Hematopoietic multipotent progenitor cell treated with erythropoietin and hydrocortisone succinate and interleukin-3 and kit ligand, for 15 days (in vitro differentiated cells): ENCODE data around the gene CHRNA7.

Source experiments
- DNase-seq: peaks from one replicate; pipeline ENCODE4 v3.0.0-alpha.2; 2015; ENCODE audit warnings: low spot score

CHRNA7 gene

DNA sequence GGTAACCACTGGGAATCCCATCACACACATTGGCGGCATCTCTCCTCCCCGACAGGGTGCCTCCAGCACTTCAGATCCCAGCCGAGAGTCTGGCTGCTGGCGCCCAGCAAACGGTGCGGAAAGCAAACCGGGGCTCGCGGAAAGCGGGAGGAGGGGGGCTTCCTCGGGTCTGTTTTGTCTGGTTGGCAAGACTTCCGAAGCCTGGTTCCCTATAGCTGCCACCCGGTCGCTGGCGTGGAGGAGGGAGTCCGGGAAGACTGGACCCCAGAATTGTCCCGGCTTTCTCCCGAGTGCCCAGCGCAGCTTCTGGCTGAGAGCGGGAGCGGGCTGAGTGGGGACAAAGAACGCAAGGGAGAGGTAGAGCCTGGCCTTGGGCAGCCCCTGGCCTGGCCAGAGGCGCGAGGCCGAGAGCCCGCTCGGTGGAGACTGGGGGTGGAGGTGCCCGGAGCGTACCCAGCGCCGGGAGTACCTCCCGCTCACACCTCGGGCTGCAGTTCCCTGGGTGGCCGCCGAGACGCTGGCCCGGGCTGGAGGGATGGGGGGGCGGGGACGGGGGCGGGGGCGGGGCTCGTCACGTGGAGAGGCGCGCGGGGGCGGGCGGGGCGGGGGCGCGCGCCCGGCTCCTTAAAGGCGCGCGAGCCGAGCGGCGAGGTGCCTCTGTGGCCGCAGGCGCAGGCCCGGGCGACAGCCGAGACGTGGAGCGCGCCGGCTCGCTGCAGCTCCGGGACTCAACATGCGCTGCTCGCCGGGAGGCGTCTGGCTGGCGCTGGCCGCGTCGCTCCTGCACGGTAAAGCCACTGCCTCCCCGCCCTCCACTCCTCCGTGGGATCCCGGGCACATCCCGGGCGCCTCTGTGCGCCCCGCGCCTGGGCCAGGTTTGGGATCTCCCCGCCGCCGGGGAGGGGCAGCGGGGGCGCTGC lies at the start of gene CHRNA7:
Gene CHRNA7, plus strand, starts transcription at position 654 of the 920 bp plus-strand sequence. Its CDS starts 80 bp downstream, at position 734.
- no peak for DNase-seq

DNA sequence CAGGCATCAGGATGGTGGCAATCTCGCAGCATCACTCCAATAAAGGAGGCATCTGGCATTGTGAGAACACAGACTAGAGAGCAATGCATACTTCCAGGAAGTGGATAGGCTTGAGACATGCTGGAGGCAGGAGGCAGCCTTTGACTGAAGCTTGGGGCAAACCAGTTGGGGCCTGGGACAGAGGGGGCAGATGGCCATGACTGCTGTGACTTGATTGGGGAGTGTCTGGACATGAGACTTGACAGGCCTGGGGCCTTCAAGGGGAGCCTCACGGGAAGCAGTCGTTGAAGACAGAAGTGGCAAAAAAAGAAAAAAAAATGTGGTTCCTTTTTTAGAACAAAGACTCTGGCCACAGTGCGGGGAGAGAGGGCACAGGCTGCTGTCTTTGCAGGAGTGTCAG lies 44.7 kb upstream of the CHRNA7 start:
- DNase-seq, result no peak

DNA sequence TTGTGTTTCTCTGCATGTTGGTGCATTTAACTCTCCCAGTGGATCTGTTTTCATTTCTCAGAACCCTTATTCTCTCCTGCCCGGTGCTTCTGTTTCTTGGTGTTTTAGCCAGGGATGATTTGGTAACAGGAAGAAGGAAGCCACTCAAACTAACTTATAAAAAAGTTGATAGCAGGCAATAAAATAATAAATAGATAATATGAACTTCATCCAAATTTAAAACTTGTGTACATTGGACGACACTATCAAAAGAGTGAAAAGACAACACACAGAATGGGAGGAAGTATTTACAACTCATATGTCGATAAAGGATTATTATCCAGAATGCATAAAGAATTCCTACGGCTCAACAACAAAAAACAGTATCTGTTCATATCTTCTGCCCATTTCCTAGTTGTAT lies 37.3 kb upstream of the CHRNA7 start:
- no peak for DNase-seq

DNA sequence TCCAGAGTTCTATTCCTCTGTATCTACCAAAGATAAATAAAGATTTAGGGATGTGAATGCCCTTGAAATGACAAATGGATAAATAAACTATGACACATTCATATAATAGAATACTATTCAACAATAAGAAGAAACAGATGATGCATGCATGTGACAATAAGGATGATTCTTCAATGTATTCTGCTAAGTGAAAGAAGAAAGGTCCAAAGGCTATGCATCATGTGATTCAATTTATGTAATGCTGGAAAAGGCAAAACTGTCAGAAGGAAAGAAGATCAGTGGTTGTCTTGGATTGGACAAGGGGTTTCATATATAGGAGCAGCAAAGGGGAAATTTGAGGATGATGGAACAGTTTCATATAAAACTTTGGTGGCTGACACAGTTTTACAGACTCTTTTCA lies 32.6 kb upstream of the CHRNA7 start:
- DNase-seq, result no peak

DNA sequence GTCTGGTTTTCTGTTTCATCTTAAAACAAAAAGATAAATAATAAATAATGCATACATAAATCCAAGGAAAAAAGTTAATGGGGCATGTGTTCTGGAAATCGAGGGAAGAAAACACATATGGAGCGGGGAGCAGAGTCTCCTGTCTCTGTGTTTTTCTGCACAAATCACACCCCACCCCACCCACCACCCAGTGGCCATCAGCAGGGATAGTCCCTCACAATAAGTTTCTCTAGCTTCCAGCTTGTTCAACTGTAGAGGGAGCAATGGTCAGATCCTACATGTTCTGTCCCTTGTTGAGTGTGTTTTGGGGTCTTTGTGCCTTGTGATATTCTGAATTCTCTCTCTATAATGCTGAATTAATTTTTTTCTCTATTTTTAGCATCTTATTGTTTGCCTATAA lies 26.8 kb upstream of the CHRNA7 start:
- DNase-seq, result no peak

DNA sequence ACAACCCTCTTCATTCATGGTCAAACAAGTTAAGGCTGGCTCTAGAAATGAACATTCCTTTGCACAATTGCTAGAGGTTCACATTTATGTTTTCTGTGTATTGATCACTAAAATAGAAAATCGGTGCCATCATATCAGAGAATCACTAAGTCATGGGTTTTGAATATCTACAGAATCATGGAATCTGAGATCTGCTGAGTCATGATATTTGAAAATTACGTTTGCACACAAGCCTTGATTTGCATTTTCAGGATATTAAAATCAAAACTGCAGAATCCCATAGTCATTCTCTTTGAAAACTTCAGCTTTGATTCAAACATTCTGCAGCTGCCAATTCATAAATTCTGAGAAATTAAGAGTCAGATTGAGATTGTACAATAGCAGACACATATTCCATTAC lies 26.1 kb upstream of the CHRNA7 start:
- no peak for DNase-seq

DNA sequence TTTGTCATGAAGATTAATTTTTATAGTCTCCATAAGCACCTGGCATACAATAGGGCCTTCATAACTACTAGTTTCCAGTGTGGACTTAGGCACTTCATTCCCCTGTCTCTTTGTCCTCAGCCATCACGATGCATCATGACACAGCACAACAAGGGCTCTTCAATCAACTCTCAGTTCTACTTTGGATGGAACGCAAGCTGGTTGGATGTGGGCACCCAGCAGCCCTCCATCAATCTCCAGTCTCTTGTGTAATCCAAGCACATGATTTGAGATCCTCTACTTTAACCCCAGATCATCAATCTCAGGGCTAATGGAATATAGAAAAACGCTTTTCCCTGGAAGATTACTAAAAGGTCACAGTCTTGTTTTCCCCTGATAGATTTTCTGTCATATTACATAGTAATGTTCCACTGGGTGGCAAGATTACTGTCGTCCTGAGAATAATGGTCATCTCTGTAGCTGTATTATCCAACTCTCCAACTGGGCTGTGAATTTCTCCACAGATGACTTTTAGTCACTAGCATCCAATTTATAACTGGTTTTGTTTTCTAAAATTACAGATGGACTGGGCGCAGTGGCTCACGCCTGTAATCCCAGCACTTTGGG lies 22.9 kb upstream of the CHRNA7 start:
- DNase-seq, result no peak

DNA sequence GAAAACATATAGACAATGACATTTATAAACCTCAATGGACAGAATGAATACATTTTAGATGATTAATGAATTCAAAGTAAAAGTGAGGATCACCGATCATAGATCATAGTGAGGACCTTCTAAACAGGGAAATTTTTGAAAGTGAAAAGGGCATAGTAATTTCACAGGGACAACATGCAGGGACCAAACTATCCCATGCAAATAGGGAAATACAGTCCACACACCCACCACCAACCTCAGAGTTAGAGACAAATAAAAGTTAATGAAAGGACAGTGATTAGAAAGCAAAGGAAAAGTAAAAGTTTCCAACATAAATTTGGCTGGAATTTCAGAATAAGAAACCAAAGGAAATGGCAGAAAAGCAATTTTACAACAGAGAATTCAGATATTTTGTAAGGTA lies 15.4 kb upstream of the CHRNA7 start:
- no peak for DNase-seq

DNA sequence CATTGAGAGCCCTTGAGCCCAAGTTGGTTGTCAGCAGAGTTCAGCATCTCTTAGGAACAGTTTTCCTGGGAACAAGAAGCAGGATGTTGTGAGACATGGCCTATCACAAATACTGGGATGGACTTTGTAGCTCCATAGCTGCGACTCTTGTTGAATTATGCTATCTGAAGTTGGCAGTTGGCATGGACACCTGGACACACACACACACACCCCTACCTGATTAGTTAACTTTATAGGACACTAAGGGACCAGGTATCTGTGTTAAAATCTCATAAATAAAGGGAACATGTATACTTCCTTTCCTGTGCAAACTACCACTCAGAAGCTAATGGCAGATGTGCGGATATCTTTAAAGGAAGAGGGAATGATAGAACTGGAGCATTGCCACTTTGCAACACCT lies 10.2 kb upstream of the CHRNA7 start:
- DNase-seq, result no peak

DNA sequence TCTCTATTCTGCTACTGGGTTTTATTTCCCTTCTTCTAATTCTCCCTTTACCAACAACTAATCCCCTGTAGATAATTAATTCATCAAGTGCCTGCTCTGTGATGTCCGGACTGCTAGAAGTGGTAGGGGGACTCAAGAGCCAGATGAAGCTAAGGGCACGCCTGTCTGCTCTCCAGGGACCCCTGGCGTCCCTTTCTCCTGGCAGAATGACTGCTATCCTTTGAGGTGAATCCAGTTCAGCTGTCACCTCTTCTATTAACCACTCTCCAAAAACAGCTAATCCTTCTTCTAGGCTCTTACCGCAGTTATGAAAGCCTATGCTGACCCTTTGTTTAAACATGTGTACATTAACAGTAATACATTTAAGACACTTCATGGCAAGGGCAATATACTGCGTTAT lies 1.4 kb upstream of the CHRNA7 start:
- no peak for DNase-seq

DNA sequence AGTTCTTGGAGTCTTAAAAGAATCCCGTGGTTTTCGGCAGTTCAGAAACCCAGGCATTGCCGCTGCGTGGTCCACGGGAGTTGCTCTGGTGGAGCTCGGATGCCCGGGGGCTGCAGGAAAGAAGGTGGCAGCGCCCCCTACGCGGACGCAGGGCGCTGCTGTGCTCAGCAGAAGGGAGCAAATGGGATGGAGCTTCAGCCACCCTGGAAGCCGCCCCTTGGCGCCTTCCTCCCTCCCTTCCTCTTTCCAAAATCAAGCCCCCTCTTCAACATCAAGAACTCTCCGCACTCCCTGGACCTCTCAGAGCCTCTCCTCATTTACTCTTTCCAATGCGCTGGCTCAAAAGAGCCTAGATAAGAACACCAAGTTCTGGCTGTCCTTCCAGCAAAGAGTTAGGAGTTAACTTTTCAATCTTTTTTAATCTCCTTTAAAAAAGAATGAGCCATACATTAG lies 880 bp upstream of the CHRNA7 start:
- DNase-seq, result no peak

DNA sequence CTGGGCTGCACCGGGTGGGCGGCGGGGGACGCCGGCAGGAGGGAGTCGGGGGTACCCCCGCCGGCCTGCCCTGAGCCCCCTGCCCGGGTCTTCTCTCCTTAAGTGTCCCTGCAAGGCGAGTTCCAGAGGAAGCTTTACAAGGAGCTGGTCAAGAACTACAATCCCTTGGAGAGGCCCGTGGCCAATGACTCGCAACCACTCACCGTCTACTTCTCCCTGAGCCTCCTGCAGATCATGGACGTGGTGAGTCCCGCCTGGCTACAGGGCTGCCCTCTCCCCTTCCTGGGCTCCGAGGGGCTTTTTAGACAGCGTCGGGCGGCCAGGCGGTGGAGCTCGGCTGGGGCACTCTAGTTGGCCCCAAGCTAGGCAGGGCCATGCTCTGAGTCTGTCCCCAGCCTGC lies 480 bp downstream of the CHRNA7 start:
- no peak for DNase-seq

DNA sequence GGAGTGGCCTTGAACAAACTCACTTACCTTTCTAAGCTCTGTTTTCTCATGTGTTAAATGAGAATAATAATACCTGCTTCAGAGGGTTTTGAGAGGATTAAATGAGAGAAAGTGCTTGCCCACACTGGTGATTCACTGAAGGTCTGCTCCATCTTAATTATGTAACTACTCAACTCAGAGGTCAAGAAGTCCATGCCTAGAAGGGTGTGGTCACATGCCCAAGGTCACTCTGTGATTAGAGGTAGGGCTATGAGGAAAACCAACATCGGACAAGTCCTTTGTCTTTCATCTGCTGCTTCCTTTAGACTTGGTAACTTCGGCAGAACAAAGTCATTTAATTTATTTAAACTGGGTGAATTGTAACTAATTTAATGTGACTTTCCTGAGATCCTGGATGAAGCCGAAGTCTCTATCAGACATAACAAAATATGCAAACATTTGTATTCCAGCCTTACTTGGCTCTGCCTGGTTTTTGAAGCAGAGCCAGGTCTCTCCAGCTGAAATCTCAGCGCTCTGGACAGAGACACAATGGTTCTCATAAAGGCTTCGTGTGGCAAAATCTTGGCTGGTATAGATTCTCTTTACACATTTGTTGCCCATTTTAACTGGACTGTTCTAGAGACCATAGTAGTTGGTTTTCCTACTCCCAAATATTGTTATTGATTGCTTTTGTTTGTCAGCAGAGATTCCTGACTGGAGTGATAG lies 3.0 kb downstream of the CHRNA7 start:
- DNase-seq, result no peak

DNA sequence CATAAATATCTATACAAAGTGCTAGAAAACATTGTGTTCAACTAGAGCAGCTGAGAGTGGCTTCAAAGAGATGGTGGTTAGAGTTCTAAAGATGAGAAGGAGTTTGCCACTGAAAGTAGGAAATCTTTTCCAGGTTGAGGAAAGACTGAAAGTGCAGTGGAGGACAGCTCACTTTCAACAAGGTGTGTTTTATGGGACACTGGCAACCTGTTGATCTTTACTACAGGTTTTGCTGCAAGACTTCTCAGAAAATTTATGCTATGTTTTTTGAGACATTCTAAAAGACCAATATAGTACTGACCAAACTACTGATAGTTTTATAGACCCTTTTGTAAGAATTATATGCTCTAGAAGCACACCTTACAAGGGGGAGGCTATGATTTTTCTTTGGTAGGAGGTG lies 3.8 kb downstream of the CHRNA7 start:
- DNase-seq, result no peak

DNA sequence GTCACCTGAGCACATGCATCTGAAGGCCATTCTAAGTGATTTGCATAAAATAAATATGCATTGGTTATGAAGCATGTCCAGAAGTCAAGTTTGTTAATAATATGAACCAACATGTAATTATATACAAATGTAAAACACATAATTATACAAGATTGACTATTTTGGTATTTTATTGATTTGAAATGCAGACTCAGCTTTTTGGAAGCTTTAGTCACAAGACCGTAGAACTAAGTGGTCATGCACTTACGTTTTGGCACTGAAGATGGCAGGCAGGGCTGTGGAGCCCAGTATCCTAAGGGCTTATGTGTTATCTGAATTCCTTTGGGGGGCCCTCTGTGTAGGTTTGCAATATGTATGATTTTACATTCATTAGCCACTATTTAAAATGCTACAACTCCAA lies 5.0 kb downstream of the CHRNA7 start:
- DNase-seq, result no peak

DNA sequence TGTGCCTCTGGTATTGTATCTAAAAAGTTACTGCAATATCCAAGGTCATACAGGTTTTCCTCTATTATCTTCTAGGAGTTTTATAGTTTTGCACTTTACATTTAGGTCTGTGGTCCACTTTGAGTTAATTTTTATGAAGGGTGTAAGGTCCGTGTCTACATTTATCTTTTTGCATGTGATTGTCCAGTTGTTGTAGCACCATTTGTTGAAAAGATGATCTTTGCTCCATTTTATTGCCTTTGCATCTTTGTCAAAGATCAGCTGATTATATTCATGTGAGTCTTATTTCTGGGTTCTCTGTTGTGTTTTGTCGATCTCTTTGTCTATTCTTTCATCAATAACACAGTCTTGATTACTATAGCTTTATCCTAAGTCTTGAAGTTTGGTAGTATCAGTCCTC lies 6.7 kb downstream of the CHRNA7 start:
- DNase-seq, result no peak

DNA sequence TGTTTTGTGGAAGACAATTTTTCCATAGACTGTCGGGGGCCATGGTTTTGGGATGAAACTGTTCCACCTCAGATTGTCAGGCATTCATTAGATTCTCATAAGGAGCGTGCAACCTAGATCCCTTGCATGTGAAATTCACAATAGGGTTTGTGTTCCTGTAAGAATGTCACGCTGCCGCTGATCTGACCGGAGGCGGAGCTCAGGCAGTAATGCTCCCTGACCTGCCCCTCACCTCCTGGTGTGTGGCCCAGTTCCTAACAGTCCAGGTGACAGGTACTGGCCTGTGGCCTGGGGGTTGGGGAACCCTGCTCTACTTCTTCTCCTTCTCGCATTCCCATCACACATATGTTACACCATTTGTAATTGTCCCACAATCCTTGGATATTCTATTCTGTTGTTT lies 11.0 kb downstream of the CHRNA7 start:
- no peak for DNase-seq

DNA sequence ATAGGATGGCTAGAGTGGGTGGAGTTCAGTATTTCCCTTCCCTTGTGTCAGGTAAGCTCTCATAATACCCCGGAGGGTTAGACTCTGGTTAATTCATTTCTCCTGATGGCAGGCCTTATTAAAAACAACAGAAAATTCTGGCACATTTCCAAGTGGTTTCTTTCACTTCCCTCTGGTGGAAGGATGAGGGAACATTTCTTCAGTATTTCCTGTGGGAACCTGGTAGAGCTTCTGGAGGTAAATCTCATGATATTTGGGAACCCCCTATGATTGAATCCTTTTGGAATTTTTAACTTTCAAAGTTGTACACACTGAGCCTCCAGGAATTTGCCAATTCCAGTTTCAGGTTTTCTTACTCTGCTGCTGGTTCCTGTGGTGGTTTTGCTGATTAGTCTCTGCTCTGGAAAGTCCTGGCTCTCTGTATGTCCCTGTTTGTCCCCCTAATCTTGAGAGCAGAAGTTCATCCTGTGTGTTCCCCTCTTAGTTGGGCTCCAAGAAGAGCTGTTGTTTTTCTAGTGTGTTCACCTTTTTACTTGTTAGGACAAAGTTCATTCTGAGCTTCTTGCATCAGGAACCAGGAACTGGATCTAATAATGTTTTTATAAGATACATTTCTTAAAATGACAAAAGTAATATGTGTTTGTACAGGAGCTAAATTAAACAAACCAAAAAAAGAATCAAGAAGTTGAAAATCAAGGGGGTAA lies 12.1 kb downstream of the CHRNA7 start:
- no peak for DNase-seq

DNA sequence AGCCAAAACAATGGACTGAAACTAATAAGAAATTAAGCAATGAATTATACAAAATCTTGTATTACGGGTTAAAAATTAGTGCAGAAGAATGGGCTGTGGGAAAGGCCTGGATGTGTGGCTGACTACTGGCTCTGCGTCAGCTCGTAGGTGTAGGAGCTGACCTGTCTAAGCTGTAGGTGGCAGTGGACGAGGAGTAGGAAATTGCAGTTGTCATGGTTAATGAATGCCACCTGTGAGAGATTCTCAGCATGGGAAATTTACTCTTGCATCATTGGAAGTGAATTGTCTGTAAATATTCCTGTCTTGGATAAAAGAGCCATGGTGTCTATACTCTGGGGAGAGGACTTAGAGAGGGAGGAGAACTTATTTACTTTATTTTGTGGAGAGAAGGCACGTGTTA lies 23.4 kb downstream of the CHRNA7 start:
- no peak for DNase-seq

DNA sequence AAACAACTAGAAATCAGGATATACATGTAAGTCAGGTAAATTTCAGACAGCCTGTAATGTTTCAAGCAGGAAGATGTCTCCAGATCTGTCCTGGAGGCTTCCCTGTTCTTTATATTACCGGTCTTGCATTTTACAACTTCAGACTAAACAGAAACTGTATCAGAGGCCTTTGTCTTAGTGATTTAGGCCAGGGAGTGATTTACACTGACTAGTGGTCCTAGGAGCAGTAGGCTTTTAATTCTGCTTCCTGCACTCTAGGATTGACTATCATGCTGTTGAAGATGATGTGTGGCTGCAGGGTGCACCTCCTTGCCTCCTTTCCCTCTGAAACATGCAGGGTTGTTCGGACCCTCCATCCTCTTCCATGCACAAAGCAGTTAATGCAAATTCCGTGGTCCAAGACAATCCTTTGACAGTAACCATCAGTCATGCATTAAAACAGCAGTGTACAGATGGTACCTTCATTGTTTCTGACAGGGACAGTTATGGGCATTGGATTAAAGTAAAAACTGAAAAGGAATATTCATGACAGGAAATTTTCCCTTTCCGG lies 27.6 kb downstream of the CHRNA7 start:
- no peak for DNase-seq

DNA sequence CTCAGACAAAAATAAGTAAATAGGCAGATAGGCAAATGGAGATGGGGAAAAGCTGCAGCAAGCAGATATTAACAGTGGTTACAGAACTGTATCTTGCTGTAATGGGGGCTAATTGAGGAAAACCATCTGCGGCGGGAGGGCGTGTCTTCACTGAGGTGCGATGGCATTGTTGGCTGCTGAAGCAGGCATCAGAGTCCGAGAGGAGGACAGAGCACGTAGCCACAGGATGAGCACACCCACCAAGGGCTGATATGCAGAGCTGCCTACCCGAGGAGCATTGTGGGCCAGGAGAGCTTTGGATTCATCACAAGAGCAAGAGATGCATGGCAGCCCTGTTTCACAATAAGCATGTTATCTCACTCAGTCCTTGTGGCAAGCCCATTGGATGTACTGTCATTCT lies 30.4 kb downstream of the CHRNA7 start:
- DNase-seq, result no peak

DNA sequence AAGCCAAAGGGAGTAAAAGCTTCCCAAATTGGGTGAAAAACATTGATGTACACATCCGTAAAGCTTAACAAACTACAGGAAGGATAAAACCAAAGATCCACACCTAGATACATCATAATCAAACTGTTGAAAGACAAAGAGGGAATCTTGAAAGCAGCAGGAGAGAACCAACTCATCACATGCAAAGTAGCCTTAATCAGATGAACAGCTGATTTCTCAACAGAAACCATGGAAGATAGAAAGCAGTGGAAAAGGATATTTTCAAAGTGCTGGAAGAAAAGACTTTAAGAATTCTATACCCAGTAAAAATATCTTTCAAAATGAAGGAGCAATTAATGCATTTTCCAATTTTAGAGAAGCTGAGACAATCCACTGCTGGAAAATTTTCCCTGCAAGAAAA lies 36.8 kb downstream of the CHRNA7 start:
- no peak for DNase-seq
